Esophagus squamous epithelium (tissue), 5 donors: Measurements from ENCODE around the gene SDF4. TPM values are rescaled to one million over a fixed set of nuclear protein-coding genes. Genes with fewer than 3 reads are reported as not detected.

Experiments used
- DNase-seq: peaks from one replicate; lab custom pipeline; 2025; lab: John Stamatoyannopoulos, UW
- H3K27ac ChIP-seq, 4 donors: fragments of 200-600 bp; sonication (generic); one replicate each; pipeline ENCODE4 v1.5.1; 2016 to 2019; ENCODE audit warnings: mild to moderate bottlenecking in 1 of 4
- H3K27me3 ChIP-seq, 4 donors: fragments of 200-600 bp; sonication (generic); 1 replicate in 3 of 4; 2 replicates in 1 of 4; pipeline versions ENCODE4 v1.5.1 to v1.6.0; 2017 to 2021; ENCODE audit warnings: antibody characterized with exemption in 1 of 4
- H3K36me3 ChIP-seq, 3 donors: fragments of 200-600 bp; sonication (generic); one replicate each; pipeline ENCODE4 v1.5.1; 2016 to 2019
- H3K4me1 ChIP-seq, 3 donors: fragments of 200-600 bp; sonication (generic); one replicate each; pipeline ENCODE4 v1.5.1; 2017 to 2019
- H3K4me3 ChIP-seq, 4 donors: fragments of 200-600 bp; sonication (generic); 1 replicate in 3 of 4; 2 replicates in 1 of 4; pipeline ENCODE4 v1.5.1; 2016 to 2019; ENCODE audit warnings: mild to moderate bottlenecking in 2 of 4, moderate library complexity in 1 of 4
- H3K9me3 ChIP-seq, 3 donors: fragments of 200-600 bp; sonication (generic); one replicate each; pipeline ENCODE4 v1.5.1; 2016 to 2019
- POLR2A ChIP-seq, 4 donors: fragments of 450-650 bp; IDR thresholded peaks; one replicate each; pipeline ENCODE4 v1.6.1; 2017; ENCODE audit warnings: antibody characterized with exemption in 4 of 4, mild to moderate bottlenecking in 4 of 4, moderate library complexity in 3 of 4
- WGBS, 2 donors: methylation state at CpG; one replicate each; pipeline ENCODE4 v1.1.5; 2018; 5-methylcytosine and 5-hydroxymethylcytosine counted together
- intact Hi-C: fragments of 100-400 bp; cut with DNase I; formaldehyde crosslinking; loops from one replicate; pipeline ENCODE4 v1.15.0; 2022
- total RNA-seq, 4 donors: library from RNA; depleted of rRNA; stranded (reverse); fragments of >200 nt; gene quantifications; one replicate each; pipeline ENCODE4 v1.1.0, GENCODE V29; 2016
- TF ChIP-seq, protein P1 (sequence below), 6 experiments: fragments of 450-650 bp in 4 of 6; fragments of 200-600 bp in 2 of 6; sonication (generic) in 2 of 6; IDR thresholded peaks; one replicate each; pipeline ENCODE4 v1.5.1; 2016 to 2019; ENCODE audit warnings: antibody characterized with exemption in 6 of 6, mild to moderate bottlenecking in 4 of 6, moderate library complexity in 4 of 6
- donor health status: DM: yes; HTN: yes; CAD: no.

SDF4 gene
- total RNA-seq, 4 donors from 2014 or later: 65.0 to 75.4 (median 67.6) TPM

DNA sequence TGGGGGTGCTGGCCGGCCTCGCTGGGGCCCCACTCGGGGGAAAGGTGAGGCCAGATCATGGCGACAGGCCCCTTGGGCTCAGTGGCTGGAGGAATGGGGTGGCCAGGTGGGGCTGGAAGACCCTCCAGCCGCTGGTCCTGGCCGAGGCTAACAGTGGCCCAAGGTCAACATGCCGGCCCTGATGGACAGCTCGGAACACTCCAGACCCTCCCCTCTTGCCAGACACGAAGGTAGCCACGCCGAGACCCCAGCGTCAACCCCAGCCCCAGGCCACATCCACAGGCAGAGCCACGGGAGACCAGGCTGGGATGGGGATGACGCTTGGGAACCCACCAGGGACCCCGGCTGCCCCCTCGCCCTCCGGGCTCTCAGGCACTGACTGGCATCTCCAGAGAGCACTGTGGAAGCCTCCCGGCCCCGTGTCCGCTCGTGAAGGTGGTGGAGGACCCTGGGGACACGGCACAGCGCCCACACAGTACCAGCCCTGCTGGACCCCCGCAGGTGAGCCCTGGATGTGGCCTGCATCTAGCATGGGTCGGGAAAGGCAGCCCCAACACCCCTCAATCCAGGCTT is 15.6 kb upstream of the SDF4 start:
- H3K27ac ChIP-seq: no peak overlapping the region
- no peak overlapping the region for H3K4me3 ChIP-seq
- intact Hi-C loops: loop anchor here (10.0 kb wide), 1 partner anchor 123 kb away; no protein-coding TSS in a partner anchor
- no peak for DNase-seq
- no peaks in the 10 kb centered on the region for H3K9me3 ChIP-seq
- H3K27me3 ChIP-seq: peaks cover 0 to 44% (median 11%) of the 10 kb centered on the region in 4 donors
- 57% methylated on average over 9 of the region's 25 CpGs; no CpG with 5 or more reads in 1 of the 2 donors for WGBS, 2 donors
- peaks cover 8 to 31% (median 12%) of the 10 kb centered on the region in 3 donors for H3K4me1 ChIP-seq
- H3K36me3 ChIP-seq: peaks cover 0 to 13% (median 0%) of the 10 kb centered on the region in 3 donors
- TF ChIP-seq POLR2A (IDR thresholded peaks at IDR 0.05): no peak
- TF ChIP-seq, protein P1, sequence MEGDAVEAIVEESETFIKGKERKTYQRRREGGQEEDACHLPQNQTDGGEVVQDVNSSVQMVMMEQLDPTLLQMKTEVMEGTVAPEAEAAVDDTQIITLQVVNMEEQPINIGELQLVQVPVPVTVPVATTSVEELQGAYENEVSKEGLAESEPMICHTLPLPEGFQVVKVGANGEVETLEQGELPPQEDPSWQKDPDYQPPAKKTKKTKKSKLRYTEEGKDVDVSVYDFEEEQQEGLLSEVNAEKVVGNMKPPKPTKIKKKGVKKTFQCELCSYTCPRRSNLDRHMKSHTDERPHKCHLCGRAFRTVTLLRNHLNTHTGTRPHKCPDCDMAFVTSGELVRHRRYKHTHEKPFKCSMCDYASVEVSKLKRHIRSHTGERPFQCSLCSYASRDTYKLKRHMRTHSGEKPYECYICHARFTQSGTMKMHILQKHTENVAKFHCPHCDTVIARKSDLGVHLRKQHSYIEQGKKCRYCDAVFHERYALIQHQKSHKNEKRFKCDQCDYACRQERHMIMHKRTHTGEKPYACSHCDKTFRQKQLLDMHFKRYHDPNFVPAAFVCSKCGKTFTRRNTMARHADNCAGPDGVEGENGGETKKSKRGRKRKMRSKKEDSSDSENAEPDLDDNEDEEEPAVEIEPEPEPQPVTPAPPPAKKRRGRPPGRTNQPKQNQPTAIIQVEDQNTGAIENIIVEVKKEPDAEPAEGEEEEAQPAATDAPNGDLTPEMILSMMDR (IDR thresholded peaks at IDR 0.05): no peak

DNA sequence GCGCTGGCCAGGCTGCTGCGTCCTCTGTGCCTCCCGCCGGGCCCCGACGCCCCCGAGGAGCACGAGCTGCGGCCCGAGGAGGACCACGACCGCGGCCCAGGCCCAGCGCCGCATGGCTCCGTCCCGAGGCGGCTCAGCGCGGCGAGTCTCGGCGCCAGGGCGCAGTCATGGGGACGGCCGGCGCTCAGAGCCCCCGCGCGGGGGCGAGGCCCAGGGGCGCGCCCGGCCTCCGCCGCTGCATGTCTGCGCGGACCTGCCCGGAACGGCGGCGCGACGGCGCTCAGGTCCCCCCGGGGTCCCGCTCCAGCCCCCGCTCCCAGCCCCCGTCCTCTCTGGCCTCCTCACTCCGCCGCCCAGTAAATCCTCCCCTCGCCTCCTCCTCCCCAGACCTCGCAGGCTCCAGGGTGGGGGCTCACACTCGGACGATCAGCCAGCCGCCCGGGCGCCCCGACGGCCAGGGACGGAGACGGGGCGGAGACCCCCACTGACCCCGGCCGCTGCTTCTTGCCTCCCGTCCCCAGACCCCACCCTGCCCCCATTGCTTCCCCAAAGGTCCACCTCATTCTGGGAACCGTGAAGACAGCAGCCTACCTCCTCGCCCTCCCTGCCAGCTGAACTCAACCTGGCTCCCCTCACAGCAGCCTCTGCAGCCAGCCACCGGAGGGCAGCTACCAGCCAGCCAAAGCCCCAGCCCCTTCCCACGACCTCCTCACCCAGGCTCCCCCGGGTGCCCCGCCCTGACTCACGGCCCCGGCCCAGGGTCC is 15.0 kb upstream of the SDF4 start, which contains the start of gene C1QTNF12:
Gene C1QTNF12, minus strand, starts transcription at position 146 of the 764 bp plus-strand sequence. Its CDS starts 32 bp downstream, at position 114.
- no peak within 1 kb of the TSS for H3K27ac ChIP-seq
- H3K9me3 ChIP-seq: no peaks in the 10 kb centered on the region
- peak within 1 kb of the TSS in 2 of 4 donors; percentile 28 to 31 for H3K4me3 ChIP-seq
- whole genome bisulfite sequencing, 2 donors: 0% methylated on average over 3 of the region's 74 CpGs; no CpG with 5 or more reads in 1 of the 2 donors
- intact Hi-C loops: loop anchor here (10.0 kb wide), 1 partner anchor 122 kb away; no protein-coding TSS in a partner anchor
- no peak for DNase-seq
- peaks cover 0 to 6% (median 0%) of the 10 kb centered on the region in 3 donors for H3K36me3 ChIP-seq
- H3K27me3 ChIP-seq: peaks cover 0 to 44% (median 11%) of the 10 kb centered on the region in 4 donors
- peaks cover 8 to 31% (median 12%) of the 10 kb centered on the region in 3 donors for H3K4me1 ChIP-seq
- TF ChIP-seq POLR2A (IDR thresholded peaks at IDR 0.05): no peak
- TF ChIP-seq, protein P1 (IDR thresholded peaks at IDR 0.05): no peak

DNA sequence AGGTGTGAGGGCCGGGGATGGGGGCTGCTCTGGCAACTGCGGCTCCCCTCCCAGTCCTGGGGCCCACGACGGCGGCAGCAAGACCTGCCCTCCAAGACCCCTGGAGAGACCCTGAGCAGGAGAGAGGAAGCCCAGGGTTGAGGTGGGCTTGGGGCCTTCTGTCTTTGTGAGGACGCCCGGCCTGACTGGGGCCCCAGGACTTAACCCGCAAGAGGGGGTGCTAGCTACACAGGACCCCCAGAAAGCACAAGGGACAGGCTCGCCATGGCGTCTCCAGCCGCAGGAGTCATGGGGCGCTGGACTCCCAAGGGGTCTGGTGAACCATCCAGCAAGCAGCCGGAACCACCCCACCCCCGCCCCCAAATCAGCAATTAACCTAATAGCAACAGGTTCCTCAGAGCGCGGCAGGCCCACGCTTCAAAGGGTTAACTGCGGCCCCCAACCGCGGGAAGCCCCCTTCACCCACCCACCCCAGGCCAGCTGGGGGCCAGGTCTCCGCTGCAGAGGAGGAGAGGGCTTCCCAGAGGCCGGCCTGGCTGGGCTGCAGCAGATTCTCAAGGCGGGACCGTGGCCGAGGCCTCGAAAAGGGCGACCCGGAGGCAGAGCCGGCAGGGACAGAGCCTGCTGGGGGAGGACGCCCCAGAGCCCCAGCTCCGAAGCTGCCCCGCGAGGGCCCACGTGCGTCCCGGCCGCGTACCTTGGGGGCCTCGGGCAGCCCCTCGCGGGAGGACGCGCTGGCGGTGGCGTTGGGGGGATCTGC is 14.2 kb upstream of the SDF4 start:
- intact Hi-C loops: loop anchor here (10.0 kb wide), 1 partner anchor 121 kb away; no protein-coding TSS in a partner anchor
- H3K36me3 ChIP-seq: no peaks in the 10 kb centered on the region
- no peaks in the 10 kb centered on the region for H3K9me3 ChIP-seq
- WGBS, 2 donors: 1% methylated on average over 12 of the region's 45 CpGs; no CpG with 5 or more reads in 1 of the 2 donors
- no peak overlapping the region for H3K27ac ChIP-seq
- no peak for TF ChIP-seq POLR2A (IDR thresholded peaks at IDR 0.05)
- TF ChIP-seq, protein P1 (IDR thresholded peaks at IDR 0.05): no peak
- peaks cover 0 to 48% (median 11%) of the 10 kb centered on the region in 4 donors for H3K27me3 ChIP-seq
- no peak for DNase-seq
- peak overlapping the region in 2 of 4 donors; percentile 28 to 31 for H3K4me3 ChIP-seq
- peaks cover 9 to 29% (median 12%) of the 10 kb centered on the region in 3 donors for H3K4me1 ChIP-seq

- no peak for DNase-seq
- intact Hi-C loops: loop anchor here (10.0 kb wide), 1 partner anchor 120 kb away; no protein-coding TSS in a partner anchor
- TF ChIP-seq POLR2A (IDR thresholded peaks at IDR 0.05): no peak
- TF ChIP-seq, protein P1 (IDR thresholded peaks at IDR 0.05): no peak
- Histone ChIP-seq H3K27ac (no peak overlapping the region), H3K9me3 (no peaks in the 10 kb centered on the region), H3K36me3 (no peaks in the 10 kb centered on the region), H3K27me3 (peaks cover 0 to 55% (median 11%) of the 10 kb centered on the region in 4 donors), H3K4me3 (no peak overlapping the region), H3K4me1 (peaks cover 5 to 29% (median 6%) of the 10 kb centered on the region in 3 donors)
- no CpG with 5 or more reads among the region's 23 CpGs for WGBS, 2 donors
These were observed 13.5 kb upstream of the SDF4 start for GRCh38 chr1:1245178-1245816.
